ENCODE measurements around the gene ZFPM1. TPM values are rescaled to one million over a fixed set of nuclear protein-coding genes. Genes with fewer than 3 reads are reported as not detected.

The ZFPM1 gene
- total RNA-seq, 1 experiment from 2014 or later: 14.6 TPM

DNA sequence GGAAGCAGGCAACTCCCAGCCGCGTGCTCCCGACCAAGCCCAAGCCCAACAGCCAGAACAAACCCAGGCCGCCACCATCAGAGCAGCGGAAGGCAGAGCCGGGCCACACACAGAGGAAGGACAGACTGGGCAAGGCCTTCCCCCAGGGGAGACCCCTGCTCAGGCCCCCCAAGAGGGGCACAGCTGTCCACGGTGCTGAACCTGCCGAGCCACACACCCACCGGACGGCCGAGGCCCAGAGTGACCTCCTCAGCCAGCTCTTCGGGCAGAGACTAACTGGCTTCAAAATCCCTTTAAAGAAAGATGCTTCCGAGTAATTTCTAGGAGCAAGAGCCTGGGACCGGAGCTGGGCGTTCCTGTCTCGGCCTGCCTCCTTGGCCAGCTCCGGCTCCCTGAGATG lies 14.1 kb upstream of the ZFPM1 start:
- Histone ChIP-seq H3K79me2 (ENCODE audit: insufficient read depth, low read length) (no peaks in the 10 kb centered on the region), H3K27me3 (ENCODE audit: insufficient read depth, low read length) (no peaks in the 10 kb centered on the region), H3K4me1 (ENCODE audit: control insufficient read depth in 1 of 2, insufficient read depth in 2 of 2, low read length in 2 of 2) (peaks cover 3 to 18% of the 10 kb centered on the region in 2 experiments; a peak in 3 of 4 replicates), H3K36me3 (ENCODE audit: control insufficient read depth in 1 of 2, insufficient read depth in 2 of 2, low read length in 2 of 2) (no peaks in the 10 kb centered on the region), H2AFZ (ENCODE audit: low read depth, low read length, poor library complexity, severe bottlenecking) (no peak overlapping the region), H3K27ac (ENCODE audit: low read depth, low read length) (no peak overlapping the region), H3K9ac (ENCODE audit: low read length) (no peak overlapping the region), H3K4me2 (ENCODE audit: low read length) (no peak overlapping the region), H4K20me1 (ENCODE audit: insufficient read depth) (no peaks in the 10 kb centered on the region), H3K4me3 (replicated peaks in 1 of 2; ENCODE audit: low read depth in 1 of 2, low read length in 2 of 2) (no peak overlapping the region), H3K9me3 (ENCODE audit: control insufficient read depth in 1 of 2, insufficient read depth in 1 of 2, low read depth in 1 of 2, low read length in 2 of 2) (no peaks in the 10 kb centered on the region), H3K9me2 (ENCODE audit: insufficient read depth) (no peaks in the 10 kb centered on the region)
- ChIA-PET RAD21 (ENCODE audit: low non-redundant PET in 1 of 2, low total read pairs in 2 of 2, uncharacterized antibody in 2 of 2, unreplicated experiment in 2 of 2) (no interaction called here), CTCF (interaction anchor here (2.8 kb wide), 1 partner anchor 121 kb away, joined by 13 read pairs; no protein-coding TSS in a partner anchor), POLR2A (no interaction called here)
- ATAC-seq (no peak), DNase-seq (ENCODE audit: low read depth, low spot score) (no peak)
- no peak for TF ChIP-seq CEBPB (IDR thresholded peaks at IDR 0.05; ENCODE audit: low read depth)
- TF ChIP-seq EZH2 (IDR thresholded peaks at IDR 0.05): no peak
- no peak for TF ChIP-seq ZNF274 (IDR thresholded peaks at IDR 0.05; ENCODE audit: low read depth, low read length)
- no peak for TF ChIP-seq POLR2A (IDR thresholded peaks at IDR 0.05; ENCODE audit: borderline replicate concordance, extremely low read depth, insufficient read depth, insufficient read length)
- TF ChIP-seq TCF7L2 (IDR thresholded peaks at IDR 0.05; ENCODE audit: borderline replicate concordance, extremely low read depth, insufficient read depth, insufficient read length): no peak
- TF ChIP-seq FOSL1 (IDR thresholded peaks at IDR 0.05; ENCODE audit: low read depth): no peak
- TF ChIP-seq, protein P1, sequence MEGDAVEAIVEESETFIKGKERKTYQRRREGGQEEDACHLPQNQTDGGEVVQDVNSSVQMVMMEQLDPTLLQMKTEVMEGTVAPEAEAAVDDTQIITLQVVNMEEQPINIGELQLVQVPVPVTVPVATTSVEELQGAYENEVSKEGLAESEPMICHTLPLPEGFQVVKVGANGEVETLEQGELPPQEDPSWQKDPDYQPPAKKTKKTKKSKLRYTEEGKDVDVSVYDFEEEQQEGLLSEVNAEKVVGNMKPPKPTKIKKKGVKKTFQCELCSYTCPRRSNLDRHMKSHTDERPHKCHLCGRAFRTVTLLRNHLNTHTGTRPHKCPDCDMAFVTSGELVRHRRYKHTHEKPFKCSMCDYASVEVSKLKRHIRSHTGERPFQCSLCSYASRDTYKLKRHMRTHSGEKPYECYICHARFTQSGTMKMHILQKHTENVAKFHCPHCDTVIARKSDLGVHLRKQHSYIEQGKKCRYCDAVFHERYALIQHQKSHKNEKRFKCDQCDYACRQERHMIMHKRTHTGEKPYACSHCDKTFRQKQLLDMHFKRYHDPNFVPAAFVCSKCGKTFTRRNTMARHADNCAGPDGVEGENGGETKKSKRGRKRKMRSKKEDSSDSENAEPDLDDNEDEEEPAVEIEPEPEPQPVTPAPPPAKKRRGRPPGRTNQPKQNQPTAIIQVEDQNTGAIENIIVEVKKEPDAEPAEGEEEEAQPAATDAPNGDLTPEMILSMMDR (IDR thresholded peaks at IDR 0.05 in 2 of 3, conservative IDR thresholded peaks at IDR 0.05 in 1 of 3; ENCODE audit: borderline replicate concordance in 1 of 3, insufficient read depth in 1 of 3, low read depth in 2 of 3, low read length in 2 of 3): no peak
- TF ChIP-seq, protein P2, sequence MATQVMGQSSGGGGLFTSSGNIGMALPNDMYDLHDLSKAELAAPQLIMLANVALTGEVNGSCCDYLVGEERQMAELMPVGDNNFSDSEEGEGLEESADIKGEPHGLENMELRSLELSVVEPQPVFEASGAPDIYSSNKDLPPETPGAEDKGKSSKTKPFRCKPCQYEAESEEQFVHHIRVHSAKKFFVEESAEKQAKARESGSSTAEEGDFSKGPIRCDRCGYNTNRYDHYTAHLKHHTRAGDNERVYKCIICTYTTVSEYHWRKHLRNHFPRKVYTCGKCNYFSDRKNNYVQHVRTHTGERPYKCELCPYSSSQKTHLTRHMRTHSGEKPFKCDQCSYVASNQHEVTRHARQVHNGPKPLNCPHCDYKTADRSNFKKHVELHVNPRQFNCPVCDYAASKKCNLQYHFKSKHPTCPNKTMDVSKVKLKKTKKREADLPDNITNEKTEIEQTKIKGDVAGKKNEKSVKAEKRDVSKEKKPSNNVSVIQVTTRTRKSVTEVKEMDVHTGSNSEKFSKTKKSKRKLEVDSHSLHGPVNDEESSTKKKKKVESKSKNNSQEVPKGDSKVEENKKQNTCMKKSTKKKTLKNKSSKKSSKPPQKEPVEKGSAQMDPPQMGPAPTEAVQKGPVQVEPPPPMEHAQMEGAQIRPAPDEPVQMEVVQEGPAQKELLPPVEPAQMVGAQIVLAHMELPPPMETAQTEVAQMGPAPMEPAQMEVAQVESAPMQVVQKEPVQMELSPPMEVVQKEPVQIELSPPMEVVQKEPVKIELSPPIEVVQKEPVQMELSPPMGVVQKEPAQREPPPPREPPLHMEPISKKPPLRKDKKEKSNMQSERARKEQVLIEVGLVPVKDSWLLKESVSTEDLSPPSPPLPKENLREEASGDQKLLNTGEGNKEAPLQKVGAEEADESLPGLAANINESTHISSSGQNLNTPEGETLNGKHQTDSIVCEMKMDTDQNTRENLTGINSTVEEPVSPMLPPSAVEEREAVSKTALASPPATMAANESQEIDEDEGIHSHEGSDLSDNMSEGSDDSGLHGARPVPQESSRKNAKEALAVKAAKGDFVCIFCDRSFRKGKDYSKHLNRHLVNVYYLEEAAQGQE (IDR thresholded peaks at IDR 0.05; ENCODE audit: low read depth): no peak
- no peak for TF ChIP-seq EGR1 (IDR thresholded peaks at IDR 0.05; ENCODE audit: low read depth)
- BruUV-seq (replicated peaks): no TSS peak
- intact Hi-C loops (cut with micrococcal nuclease): loop anchor here (5.0 kb wide), 1 partner anchor 457 kb away; no protein-coding TSS in a partner anchor

Data from HCT116 (cell line).